DOHH2 (cell line): Measurements from ENCODE around the gene AGAP2.
"Not testable (repeated sequence)": the region's sequence is repeated elsewhere in the genome, so short reads cannot be mapped to it uniquely, and the experiment has no call there.

Source experiments
- H3F3A ChIP-seq: fragments of 200-600 bp; sonication (generic), shearing (Covaris generic); 2 replicates; pipeline ENCODE4 v1.6.0; 2016; ENCODE audit warnings: antibody characterized with exemption, mild to moderate bottlenecking; ENCODE audit not compliant: control insufficient read depth, insufficient read depth
- H3K27ac ChIP-seq: fragments of 200-600 bp; sonication (generic); 2 replicates; pipeline ENCODE4 v1.5.1; 2014; ENCODE audit warnings: low read depth, mild to moderate bottlenecking, low read length, moderate library complexity
- H3K27me3 ChIP-seq: fragments of 200-600 bp; sonication (generic); 2 replicates; pipeline ENCODE4 v1.6.1; 2014; ENCODE audit warnings: mild to moderate bottlenecking, low read length, mixed read lengths; ENCODE audit not compliant: control insufficient read depth
- H3K36me3 ChIP-seq: fragments of 200-600 bp; sonication (generic); 2 replicates; pipeline ENCODE4 v1.6.1; 2014; ENCODE audit warnings: mild to moderate bottlenecking, low read length, moderate library complexity, mixed read lengths; ENCODE audit not compliant: control insufficient read depth
- H3K4me1 ChIP-seq: fragments of 200-600 bp; sonication (generic); 2 replicates; pipeline ENCODE4 v1.6.1; 2014; ENCODE audit warnings: mild to moderate bottlenecking, low read length, mixed read lengths; ENCODE audit not compliant: control insufficient read depth
- H3K4me2 ChIP-seq: fragments of 200-600 bp; sonication (generic); 2 replicates; pipeline ENCODE4 v1.6.0; 2014; ENCODE audit warnings: mild to moderate bottlenecking, low read length, moderate library complexity
- H3K4me3 ChIP-seq: fragments of 200-600 bp; sonication (generic); 2 replicates; pipeline ENCODE4 v1.5.1; 2014; ENCODE audit warnings: mild to moderate bottlenecking, low read length, mixed read lengths
- H3K79me2 ChIP-seq: fragments of 200-600 bp; sonication (generic); 2 replicates; pipeline ENCODE4 v1.6.1; 2014; ENCODE audit warnings: mild to moderate bottlenecking, low read length, mixed read lengths; ENCODE audit not compliant: control insufficient read depth
- H3K9me2 ChIP-seq: fragments of 200-600 bp; sonication (generic); replicated peaks from 2 replicates; pipeline ENCODE4 v1.6.1; 2014; ENCODE audit warnings: mild to moderate bottlenecking, low read length, mixed read lengths; ENCODE audit not compliant: control insufficient read depth
- H3K9me3 ChIP-seq: fragments of 200-600 bp; sonication (generic); 2 replicates; pipeline ENCODE4 v1.6.1; 2014; ENCODE audit warnings: antibody characterized with exemption, low read length, mixed read lengths; ENCODE audit not compliant: control insufficient read depth, insufficient read depth
- H4K20me1 ChIP-seq: fragments of 200-600 bp; sonication (generic); 2 replicates; pipeline ENCODE4 v1.6.0; 2014; ENCODE audit warnings: low read depth, mild to moderate bottlenecking, antibody characterized with exemption, low read length, moderate library complexity; ENCODE audit not compliant: control insufficient read depth, insufficient read depth
- CTCF ChIP-seq: fragments of 200-600 bp; sonication (generic); IDR thresholded peaks from one replicate; pipeline ENCODE4 v1.5.1; 2014; ENCODE audit warnings: antibody characterized with exemption, mild to moderate bottlenecking, low read depth, low read length; ENCODE audit not compliant: poor library complexity, severe bottlenecking
- EZH2phosphoT487 ChIP-seq: fragments of 200-600 bp; sonication (generic); IDR thresholded peaks from 2 replicates; pipeline ENCODE4 v1.6.1; 2017; ENCODE audit warnings: borderline replicate concordance, mild to moderate bottlenecking, antibody characterized with exemption, low read length, moderate library complexity, mixed read lengths

Gene AGAP2

DNA sequence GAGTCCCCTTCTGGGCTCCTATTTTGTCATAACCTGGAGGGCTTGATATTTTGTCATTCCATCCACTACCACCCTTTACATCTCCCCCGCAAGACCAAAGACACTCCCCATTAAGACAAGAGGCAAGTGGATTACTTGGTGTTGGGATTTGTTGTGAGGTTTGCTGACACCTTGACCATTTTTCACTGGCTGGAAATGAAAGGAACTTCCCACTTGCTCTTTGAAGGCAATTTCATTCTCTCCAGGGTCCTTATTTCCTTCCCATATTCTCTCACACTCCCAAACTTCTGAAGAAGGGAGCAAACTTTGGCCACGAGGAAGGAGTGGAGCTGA lies 14.9 kb downstream of the AGAP2 start:
- H4K20me1 ChIP-seq, result no peaks in the 10 kb centered on the region

DNA sequence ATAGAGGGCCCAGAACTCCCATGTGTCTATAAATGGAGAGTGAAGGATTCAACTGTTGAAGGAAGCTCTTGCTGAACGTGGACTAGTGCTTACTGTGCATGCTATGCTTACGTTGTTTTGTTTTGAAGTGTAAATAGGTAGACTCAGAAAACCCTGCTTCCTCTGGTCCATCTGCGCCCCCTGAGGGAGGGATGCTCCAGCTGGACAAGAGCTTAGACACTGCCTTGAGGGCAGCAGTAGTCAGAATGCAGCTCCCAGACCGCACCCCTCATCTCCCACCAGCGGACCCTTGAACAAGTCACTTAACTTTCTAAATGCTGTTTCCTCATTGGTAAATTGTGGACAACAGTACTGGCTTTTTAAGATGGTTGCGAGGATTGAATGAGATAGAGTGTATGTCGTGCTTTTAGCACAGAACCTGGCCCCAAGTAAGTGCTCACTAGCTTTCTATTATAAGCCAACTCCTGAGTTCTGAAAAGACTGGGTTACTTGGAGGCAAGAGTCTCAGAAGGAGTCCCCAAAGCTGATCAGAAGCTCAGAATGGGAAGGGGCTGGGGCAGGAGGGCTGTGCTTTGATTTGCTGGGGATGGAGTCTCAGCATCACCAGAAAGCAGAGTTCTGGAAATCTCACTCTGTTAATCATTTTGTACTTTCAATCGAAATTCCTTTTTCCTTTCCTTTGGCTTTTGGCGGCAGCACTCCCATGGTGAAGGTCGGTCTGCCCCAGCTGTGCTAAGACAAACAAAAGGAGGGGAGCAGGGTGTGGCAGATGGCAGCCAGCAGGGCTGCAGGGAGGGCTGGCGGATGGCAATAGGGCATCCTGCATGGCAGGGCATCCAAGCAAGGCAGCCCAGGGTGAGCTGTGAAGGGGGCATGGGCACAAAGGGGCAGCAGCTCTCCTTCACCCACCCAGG lies 15.6 kb downstream of the AGAP2 start:
- peaks cover 51% of the 10 kb centered on the region for H3K36me3 ChIP-seq

More for the DNA sequence above, 14.9 kb downstream of the AGAP2 start:
- Histone ChIP-seq H3K27me3 (no peaks in the 10 kb centered on the region), H3K4me2 (no peak overlapping the region), H3K9me3 (no peaks in the 10 kb centered on the region), H3K4me1 (peaks cover 15% of the 10 kb centered on the region), H3K36me3 (peaks cover 46% of the 10 kb centered on the region), H3K79me2 (no peaks in the 10 kb centered on the region), H3F3A (peaks cover 11% of the 10 kb centered on the region; the same call in 1 of the 2 replicates), H3K27ac (no peak overlapping the region), H3K4me3 (no peak overlapping the region), H3K9me2 (no peaks in the 10 kb centered on the region)
- TF ChIP-seq CTCF (no peak), EZH2phosphoT487 (no peak)

DNA sequence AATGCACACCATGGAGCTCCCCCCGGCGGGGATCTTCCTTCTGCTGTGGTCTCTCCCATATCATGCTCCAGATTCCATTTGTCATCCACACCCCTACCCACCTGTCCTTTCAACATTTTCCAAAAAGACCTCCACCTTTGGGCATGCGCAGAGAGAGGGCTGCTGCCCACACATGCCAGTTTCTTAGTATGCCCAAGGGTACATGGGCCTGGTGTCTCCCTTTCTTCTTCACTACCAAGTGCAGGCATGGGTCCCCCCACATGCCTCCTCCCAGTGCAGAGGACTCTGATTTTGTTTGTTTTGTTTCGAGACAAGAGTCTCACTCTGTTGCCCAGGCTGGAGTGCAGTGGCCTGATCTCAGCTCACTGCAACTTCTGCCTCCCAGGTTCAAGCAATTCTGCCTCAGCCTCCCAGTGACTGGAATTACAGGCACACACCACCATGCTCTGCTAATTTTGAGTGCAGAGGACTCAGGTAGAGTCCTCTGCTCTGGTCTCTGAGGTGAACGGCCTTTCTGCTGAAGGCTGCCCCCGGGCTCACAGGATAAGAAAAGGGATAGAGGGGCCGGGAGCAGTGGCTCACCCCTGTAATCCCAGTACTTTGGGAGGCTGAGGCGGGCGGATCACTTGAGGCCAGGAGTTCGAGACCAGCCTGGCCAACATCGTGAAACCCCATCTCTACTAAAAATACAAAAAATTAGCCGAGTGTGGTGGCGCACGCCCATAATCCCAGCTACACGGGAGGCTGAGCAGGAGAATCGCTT lies 16.5 kb downstream of the AGAP2 start:
- H3K9me2 ChIP-seq, H3K27ac ChIP-seq, H3K9me3 ChIP-seq, H3K4me2 ChIP-seq, H3K27me3 ChIP-seq, H3K4me3 ChIP-seq, H3K79me2 ChIP-seq, H4K20me1 ChIP-seq: not testable (repeated sequence)
- Histone ChIP-seq H3K36me3 (peaks cover 48% of the 10 kb centered on the region), H3F3A (peaks cover 11% of the 10 kb centered on the region; the same call in 1 of the 2 replicates), H3K4me1 (peaks cover 15% of the 10 kb centered on the region)

More for the DNA sequence above, 15.6 kb downstream of the AGAP2 start:
- Histone ChIP-seq H3K27me3 (no peaks in the 10 kb centered on the region), H3K4me2 (no peak overlapping the region), H3K9me3 (no peaks in the 10 kb centered on the region), H4K20me1 (no peaks in the 10 kb centered on the region), H3F3A (peaks cover 11% of the 10 kb centered on the region; the same call in 1 of the 2 replicates), H3K27ac (no peak overlapping the region), H3K9me2 (no peaks in the 10 kb centered on the region), H3K4me1 (peaks cover 15% of the 10 kb centered on the region), H3K79me2 (no peaks in the 10 kb centered on the region), H3K4me3 (no peak overlapping the region)
- TF ChIP-seq CTCF, result no peak
- no peak for TF ChIP-seq EZH2phosphoT487
